HG02884 (cell line): ENCODE measurements around the gene PHACTR1.

Experiments used
- ATAC-seq: cut with Tn5 transposase; IDR thresholded peaks from one replicate; pipeline ENCODE4 v1.9.1; 2021; ENCODE audit warnings: mild to moderate bottlenecking, moderate library complexity; ENCODE audit not compliant: unreplicated experiment

The PHACTR1 gene

GRCh38 chr6:13012977-13013680, 296.6 kb downstream of the PHACTR1 start:
- no peak for ATAC-seq

- no peak for ATAC-seq
These were observed 297.3 kb downstream of the PHACTR1 start for GRCh38 chr6:13013681-13014503.

GRCh38 chr6:13014504-13015378, 298.2 kb downstream of the PHACTR1 start:
- no peak for ATAC-seq

GRCh38 chr6:13015379-13015681, 298.8 kb downstream of the PHACTR1 start:
- ATAC-seq, result no peak

- no peak for ATAC-seq
These were observed 308.0 kb downstream of the PHACTR1 start for GRCh38 chr6:13024616-13025015.

- ATAC-seq, result no peak
These were observed 309.4 kb downstream of the PHACTR1 start for GRCh38 chr6:13025893-13026499.

GRCh38 chr6:13026557-13026956, 310.0 kb downstream of the PHACTR1 start:
- ATAC-seq, result no peak

GRCh38 chr6:13027207-13027606, 310.6 kb downstream of the PHACTR1 start:
- ATAC-seq, result no peak

- no peak for ATAC-seq
These were observed 313.8 kb downstream of the PHACTR1 start for GRCh38 chr6:13030396-13030795.

- ATAC-seq, result no peak
These were observed 316.0 kb downstream of the PHACTR1 start for GRCh38 chr6:13032566-13032965.

GRCh38 chr6:13033145-13033544, 316.6 kb downstream of the PHACTR1 start:
- no peak for ATAC-seq

GRCh38 chr6:13034316-13034715, 317.7 kb downstream of the PHACTR1 start:
- ATAC-seq, result no peak

GRCh38 chr6:13035606-13036005, 319.0 kb downstream of the PHACTR1 start:
- no peak for ATAC-seq

- no peak for ATAC-seq
These were observed 321.7 kb downstream of the PHACTR1 start for GRCh38 chr6:13038315-13038714.

- no peak for ATAC-seq
These were observed 322.2 kb downstream of the PHACTR1 start for GRCh38 chr6:13038741-13039190.

GRCh38 chr6:13044390-13044789, 327.8 kb downstream of the PHACTR1 start:
- no peak for ATAC-seq

- ATAC-seq, result no peak
These were observed 328.3 kb downstream of the PHACTR1 start for GRCh38 chr6:13044896-13045295.

- no peak for ATAC-seq
These were observed 329.1 kb downstream of the PHACTR1 start for GRCh38 chr6:13045676-13046075.

- ATAC-seq, result no peak
These were observed 329.5 kb downstream of the PHACTR1 start for GRCh38 chr6:13046084-13046483.

- ATAC-seq, result no peak
These were observed 331.5 kb downstream of the PHACTR1 start for GRCh38 chr6:13048113-13048512.

GRCh38 chr6:13049666-13050254, 333.2 kb downstream of the PHACTR1 start:
- no peak for ATAC-seq
